HCT116 (cell line): Measurements from ENCODE around the gene ENPP6. TPM values are rescaled to one million over a fixed set of nuclear protein-coding genes. Genes with fewer than 3 reads are reported as not detected.

Source experiments
- ATAC-seq: fragments of 200-7000 bp; cut with Tn5 transposase; 2 replicates; pipeline ENCODE4 v1.9.1; 2020; ENCODE audit warnings: mild to moderate bottlenecking, moderate library complexity
- BruUV-seq: library from RNA; stranded (reverse); fragments of 400-500 nt; replicated peaks from 2 replicates; lab custom pipeline; 2021; lab: Mats Ljungman, UMichigan
- CTCF ChIA-PET: fragments of 300-600 bp; sonication (Branson Sonifier 250); formaldehyde crosslinking; loops from one replicate; lab custom pipeline; 2021; ENCODE audit warnings: antibody characterized with exemption; lab: Charles Lee
- POLR2A ChIA-PET: fragments of 300-600, 350-600 bp; sonication (Branson Sonifier 250); formaldehyde crosslinking; loops from one replicate; lab custom pipeline; 2021; ENCODE audit warnings: antibody characterized with exemption; lab: Charles Lee
- RAD21 ChIA-PET, 2 experiments: fragments of 300-600 bp; sonication (Branson Sonifier 250); formaldehyde crosslinking; loops; one replicate each; lab custom pipeline; 2023; ENCODE audit warnings: low total read pairs in 2 of 2; ENCODE audit not compliant: uncharacterized antibody in 2 of 2, unreplicated experiment in 2 of 2, low non-redundant PET in 1 of 2; lab: Charles Lee
- DNase-seq: peaks from one replicate; pipeline ENCODE4 v3.0.0-alpha.2; 2010; ENCODE audit warnings: low read depth, low spot score
- H2AFZ ChIP-seq: fragments of 200-600 bp; shearing (Covaris generic), sonication (generic); 2 replicates; pipeline ENCODE4 v1.6.1; 2017; ENCODE audit warnings: low read depth, mixed run types, mixed read lengths, antibody characterized with exemption, low read length; ENCODE audit not compliant: poor library complexity, severe bottlenecking
- H3K27ac ChIP-seq: 2 replicates; pipeline ENCODE4 v1.5.1; 2012; ENCODE audit warnings: low read depth, low read length
- H3K27me3 ChIP-seq: fragments of 200-600 bp; sonication (generic); 2 replicates; pipeline ENCODE4 v1.6.1; 2016; ENCODE audit warnings: mixed run types, low read length, mixed read lengths; ENCODE audit not compliant: insufficient read depth
- H3K36me3 ChIP-seq, 2 experiments: fragments of 200-500 bp in 1 of 2; fragments of 200-600 bp in 1 of 2; sonication (Bioruptor generic) in 1 of 2; sonication (generic) in 1 of 2; 2 replicates each; pipeline versions ENCODE4 v1.5.1 to v1.6.1; 2014 to 2016; ENCODE audit warnings: low read length in 2 of 2, inconsistent platforms in 1 of 2, mixed read lengths in 1 of 2, mixed run types in 1 of 2; ENCODE audit not compliant: insufficient read depth in 2 of 2, control insufficient read depth in 1 of 2
- H3K4me1 ChIP-seq, 2 experiments: fragments of 200-600 bp in 1 of 2; sonication (generic) in 1 of 2; 2 replicates each; pipeline versions ENCODE4 v1.5.1 to v1.6.1; 2012 to 2017; ENCODE audit warnings: low read length in 2 of 2, inconsistent platforms in 1 of 2, mild to moderate bottlenecking in 1 of 2, mixed read lengths in 1 of 2, mixed run types in 1 of 2, moderate library complexity in 1 of 2; ENCODE audit not compliant: insufficient read depth in 2 of 2, control insufficient read depth in 1 of 2
- H3K4me2 ChIP-seq: fragments of 200-600 bp; sonication (generic); 2 replicates; pipeline ENCODE4 v1.6.1; 2017; ENCODE audit warnings: mixed run types, low read length, mixed read lengths
- H3K4me3 ChIP-seq, 2 experiments: fragments of 200-600 bp in 1 of 2; sonication (generic) in 1 of 2; replicated peaks in 1 of 2; 2 replicates each; pipeline ENCODE4 v1.5.1; 2011 to 2016; ENCODE audit warnings: low read length in 2 of 2, control low read depth in 1 of 2, low read depth in 1 of 2, mild to moderate bottlenecking in 1 of 2, mixed read lengths in 1 of 2, mixed run types in 1 of 2
- H3K79me2 ChIP-seq: fragments of 200-600 bp; sonication (generic); 2 replicates; pipeline ENCODE4 v1.6.1; 2017; ENCODE audit warnings: mild to moderate bottlenecking, mixed run types, low read length, moderate library complexity, mixed read lengths; ENCODE audit not compliant: insufficient read depth
- H3K9ac ChIP-seq: fragments of 200-600 bp; sonication (generic); 2 replicates; pipeline ENCODE4 v1.6.1; 2016; ENCODE audit warnings: low read length, mixed read lengths
- H3K9me2 ChIP-seq: fragments of 200-600 bp; sonication (generic), shearing (Covaris generic); 2 replicates; pipeline ENCODE4 v1.6.1; 2017; ENCODE audit warnings: mixed run types, mild to moderate bottlenecking, moderate library complexity; ENCODE audit not compliant: insufficient read depth
- H3K9me3 ChIP-seq, 2 experiments: fragments of 200-500 bp in 1 of 2; fragments of 200-600 bp in 1 of 2; sonication (Bioruptor generic) in 1 of 2; sonication (generic) in 1 of 2; 2 replicates each; pipeline ENCODE4 v1.6.1; 2014 to 2017; ENCODE audit warnings: low read length in 2 of 2, mixed read lengths in 2 of 2, inconsistent platforms in 1 of 2, low read depth in 1 of 2, mild to moderate bottlenecking in 1 of 2, mixed run types in 1 of 2, moderate library complexity in 1 of 2; ENCODE audit not compliant: control insufficient read depth in 1 of 2, insufficient read depth in 1 of 2
- H4K20me1 ChIP-seq: fragments of 200-600 bp; sonication (generic), shearing (Covaris generic); 2 replicates; pipeline ENCODE4 v1.6.1; 2017; ENCODE audit warnings: mixed run types, mild to moderate bottlenecking, moderate library complexity; ENCODE audit not compliant: insufficient read depth
- ATF3 ChIP-seq: IDR thresholded peaks from 2 replicates; pipeline ENCODE4 v1.6.1; 2012
- CEBPB ChIP-seq: IDR thresholded peaks from 2 replicates; pipeline ENCODE4 v1.6.1; 2012; ENCODE audit warnings: low read depth
- EGR1 ChIP-seq: IDR thresholded peaks from 2 replicates; pipeline ENCODE4 v1.6.1; 2012; ENCODE audit warnings: low read depth
- ELF1 ChIP-seq: IDR thresholded peaks from 2 replicates; pipeline ENCODE4 v1.6.1; 2012; ENCODE audit warnings: low read depth, borderline replicate concordance
- EZH2 ChIP-seq: fragments of 200-600 bp; sonication (generic); IDR thresholded peaks from 2 replicates; pipeline ENCODE4 v1.6.1; 2017; ENCODE audit warnings: antibody characterized with exemption, mixed run types
- EZH2phosphoT487 ChIP-seq: fragments of 200-600 bp; IDR thresholded peaks from 2 replicates; pipeline ENCODE4 v1.6.1; 2018; ENCODE audit warnings: antibody characterized with exemption, borderline replicate concordance
- FOSL1 ChIP-seq: IDR thresholded peaks from 2 replicates; pipeline ENCODE4 v1.6.1; 2012; ENCODE audit warnings: low read depth
- JUND ChIP-seq: IDR thresholded peaks from 2 replicates; pipeline ENCODE4 v1.6.1; 2012
- MAX ChIP-seq: IDR thresholded peaks from 2 replicates; pipeline ENCODE4 v1.6.1; 2012
- RAD21 ChIP-seq: IDR thresholded peaks from 2 replicates; pipeline ENCODE4 v1.6.1; 2012; ENCODE audit warnings: low read depth, mild to moderate bottlenecking
- SIN3A ChIP-seq: IDR thresholded peaks from 2 replicates; pipeline ENCODE4 v1.6.1; 2012; ENCODE audit warnings: low read depth
- SRF ChIP-seq: IDR thresholded peaks from 2 replicates; pipeline ENCODE4 v1.6.1; 2012; ENCODE audit warnings: low read depth
- TCF7L2 ChIP-seq: IDR thresholded peaks from 2 replicates; pipeline ENCODE4 v1.7.0; 2011; ENCODE audit warnings: borderline replicate concordance, inconsistent platforms; ENCODE audit not compliant: insufficient read depth, insufficient read length; ENCODE audit errors: extremely low read depth
- ZFX ChIP-seq: fragments of 450-650 bp; IDR thresholded peaks from 2 replicates; pipeline ENCODE4 v1.6.1; 2017
- ZNF274 ChIP-seq: fragments of 200-500 bp; sonication (Bioruptor generic); IDR thresholded peaks from 2 replicates; pipeline ENCODE4 v1.6.1; 2014; ENCODE audit warnings: mild to moderate bottlenecking, low read depth, low read length, inconsistent platforms
- intact Hi-C: fragments of 100-400 bp; cut with micrococcal nuclease; formaldehyde crosslinking; loops from 2 replicates; pipeline ENCODE4 v1.10.0; 2022
- total RNA-seq: library from RNA; stranded (reverse); gene quantifications from one replicate; pipeline ENCODE4 v1.2.1, GENCODE V29; 2021; ENCODE audit not compliant: unreplicated experiment
- TF ChIP-seq, protein P1 (sequence below), 3 experiments: fragments of 200-600 bp in 1 of 3; sonication (generic) in 1 of 3; IDR thresholded peaks in 2 of 3; conservative IDR thresholded peaks in 1 of 3; 2 replicates each; pipeline ENCODE4 v1.5.1; 2012 to 2017; ENCODE audit warnings: low read depth in 2 of 3, low read length in 2 of 3, antibody characterized with exemption in 1 of 3, borderline replicate concordance in 1 of 3, control low read depth in 1 of 3, mild to moderate bottlenecking in 1 of 3, mixed read lengths in 1 of 3, mixed run types in 1 of 3, moderate library complexity in 1 of 3; ENCODE audit not compliant: insufficient read depth in 1 of 3
- TF ChIP-seq, protein P2 (sequence below): IDR thresholded peaks from 2 replicates; pipeline ENCODE4 v1.6.1; 2012; ENCODE audit warnings: low read depth

ENPP6 gene
- total RNA-seq, 1 experiment from 2014 or later: not detected

- H2AFZ ChIP-seq: no peak overlapping the region
- no peak overlapping the region for H3K4me3 ChIP-seq
- H3K4me1 ChIP-seq: peaks cover 0 to 4% of the 10 kb centered on the region in 2 experiments; a peak in 1 of 4 replicates
- BruUV-seq: no TSS peak
- ChIA-PET POLR2A (no interaction called here), CTCF (no interaction called here), RAD21 (no interaction called here)
- TF ChIP-seq SIN3A: no peak
- TF ChIP-seq EZH2: no peak
- no peak for TF ChIP-seq ELF1
- TF ChIP-seq, protein P1, sequence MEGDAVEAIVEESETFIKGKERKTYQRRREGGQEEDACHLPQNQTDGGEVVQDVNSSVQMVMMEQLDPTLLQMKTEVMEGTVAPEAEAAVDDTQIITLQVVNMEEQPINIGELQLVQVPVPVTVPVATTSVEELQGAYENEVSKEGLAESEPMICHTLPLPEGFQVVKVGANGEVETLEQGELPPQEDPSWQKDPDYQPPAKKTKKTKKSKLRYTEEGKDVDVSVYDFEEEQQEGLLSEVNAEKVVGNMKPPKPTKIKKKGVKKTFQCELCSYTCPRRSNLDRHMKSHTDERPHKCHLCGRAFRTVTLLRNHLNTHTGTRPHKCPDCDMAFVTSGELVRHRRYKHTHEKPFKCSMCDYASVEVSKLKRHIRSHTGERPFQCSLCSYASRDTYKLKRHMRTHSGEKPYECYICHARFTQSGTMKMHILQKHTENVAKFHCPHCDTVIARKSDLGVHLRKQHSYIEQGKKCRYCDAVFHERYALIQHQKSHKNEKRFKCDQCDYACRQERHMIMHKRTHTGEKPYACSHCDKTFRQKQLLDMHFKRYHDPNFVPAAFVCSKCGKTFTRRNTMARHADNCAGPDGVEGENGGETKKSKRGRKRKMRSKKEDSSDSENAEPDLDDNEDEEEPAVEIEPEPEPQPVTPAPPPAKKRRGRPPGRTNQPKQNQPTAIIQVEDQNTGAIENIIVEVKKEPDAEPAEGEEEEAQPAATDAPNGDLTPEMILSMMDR (IDR thresholded peaks at IDR 0.05 in 2 of 3, conservative IDR thresholded peaks at IDR 0.05 in 1 of 3; ENCODE audit: borderline replicate concordance in 1 of 3, insufficient read depth in 1 of 3, low read depth in 2 of 3, low read length in 2 of 3): no peak
- H3K27me3 ChIP-seq: no peaks in the 10 kb centered on the region
- no peaks in the 10 kb centered on the region for H4K20me1 ChIP-seq
- no peaks in the 10 kb centered on the region for H3K9me3 ChIP-seq
- no peaks in the 10 kb centered on the region for H3K79me2 ChIP-seq
- ATAC-seq (no peak), DNase-seq (no peak)
- H3K9ac ChIP-seq: no peak overlapping the region
- no peaks in the 10 kb centered on the region for H3K36me3 ChIP-seq
- intact Hi-C loops: no loop called here
- no peaks in the 10 kb centered on the region for H3K9me2 ChIP-seq
- H3K4me2 ChIP-seq: no peak overlapping the region
- no peak overlapping the region for H3K27ac ChIP-seq
These were observed 14.5 kb upstream of the ENPP6 start for GRCh38 chr4:184232202-184232601.

GRCh38 chr4:184231573-184231972 is 13.9 kb upstream of the ENPP6 start:
- Histone ChIP-seq H3K9ac (no peak overlapping the region), H3K9me3 (no peaks in the 10 kb centered on the region), H4K20me1 (no peaks in the 10 kb centered on the region), H3K27me3 (no peaks in the 10 kb centered on the region), H3K4me2 (no peak overlapping the region), H3K4me1 (peaks cover 0 to 4% of the 10 kb centered on the region in 2 experiments; a peak in 1 of 4 replicates), H3K9me2 (no peaks in the 10 kb centered on the region), H3K4me3 (no peak overlapping the region), H3K27ac (no peak overlapping the region), H3K79me2 (no peaks in the 10 kb centered on the region), H2AFZ (no peak overlapping the region), H3K36me3 (no peaks in the 10 kb centered on the region)
- BruUV-seq: no TSS peak
- ChIA-PET POLR2A (no interaction called here), CTCF (no interaction called here), RAD21 (no interaction called here)
- ATAC-seq (no peak), DNase-seq (no peak)
- intact Hi-C loops: no loop called here
- TF ChIP-seq, protein P2, sequence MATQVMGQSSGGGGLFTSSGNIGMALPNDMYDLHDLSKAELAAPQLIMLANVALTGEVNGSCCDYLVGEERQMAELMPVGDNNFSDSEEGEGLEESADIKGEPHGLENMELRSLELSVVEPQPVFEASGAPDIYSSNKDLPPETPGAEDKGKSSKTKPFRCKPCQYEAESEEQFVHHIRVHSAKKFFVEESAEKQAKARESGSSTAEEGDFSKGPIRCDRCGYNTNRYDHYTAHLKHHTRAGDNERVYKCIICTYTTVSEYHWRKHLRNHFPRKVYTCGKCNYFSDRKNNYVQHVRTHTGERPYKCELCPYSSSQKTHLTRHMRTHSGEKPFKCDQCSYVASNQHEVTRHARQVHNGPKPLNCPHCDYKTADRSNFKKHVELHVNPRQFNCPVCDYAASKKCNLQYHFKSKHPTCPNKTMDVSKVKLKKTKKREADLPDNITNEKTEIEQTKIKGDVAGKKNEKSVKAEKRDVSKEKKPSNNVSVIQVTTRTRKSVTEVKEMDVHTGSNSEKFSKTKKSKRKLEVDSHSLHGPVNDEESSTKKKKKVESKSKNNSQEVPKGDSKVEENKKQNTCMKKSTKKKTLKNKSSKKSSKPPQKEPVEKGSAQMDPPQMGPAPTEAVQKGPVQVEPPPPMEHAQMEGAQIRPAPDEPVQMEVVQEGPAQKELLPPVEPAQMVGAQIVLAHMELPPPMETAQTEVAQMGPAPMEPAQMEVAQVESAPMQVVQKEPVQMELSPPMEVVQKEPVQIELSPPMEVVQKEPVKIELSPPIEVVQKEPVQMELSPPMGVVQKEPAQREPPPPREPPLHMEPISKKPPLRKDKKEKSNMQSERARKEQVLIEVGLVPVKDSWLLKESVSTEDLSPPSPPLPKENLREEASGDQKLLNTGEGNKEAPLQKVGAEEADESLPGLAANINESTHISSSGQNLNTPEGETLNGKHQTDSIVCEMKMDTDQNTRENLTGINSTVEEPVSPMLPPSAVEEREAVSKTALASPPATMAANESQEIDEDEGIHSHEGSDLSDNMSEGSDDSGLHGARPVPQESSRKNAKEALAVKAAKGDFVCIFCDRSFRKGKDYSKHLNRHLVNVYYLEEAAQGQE: no peak
- TF ChIP-seq MAX: no peak
- TF ChIP-seq ZFX: no peak
- TF ChIP-seq ELF1: no peak
- no peak for TF ChIP-seq RAD21
- no peak for TF ChIP-seq SIN3A
- no peak for TF ChIP-seq EZH2phosphoT487
- TF ChIP-seq FOSL1: no peak
- TF ChIP-seq JUND: no peak
- no peak for TF ChIP-seq TCF7L2
- TF ChIP-seq ZNF274: no peak
- TF ChIP-seq CEBPB: no peak
- TF ChIP-seq ATF3: no peak
- TF ChIP-seq EGR1: no peak
- no peak for TF ChIP-seq SRF
